ENCODE measurements around the gene AARS1.
"Not testable (repeated sequence)": the region's sequence is repeated elsewhere in the genome, so short reads cannot be mapped to it uniquely, and the experiment has no call there.

AARS1 gene

DNA sequence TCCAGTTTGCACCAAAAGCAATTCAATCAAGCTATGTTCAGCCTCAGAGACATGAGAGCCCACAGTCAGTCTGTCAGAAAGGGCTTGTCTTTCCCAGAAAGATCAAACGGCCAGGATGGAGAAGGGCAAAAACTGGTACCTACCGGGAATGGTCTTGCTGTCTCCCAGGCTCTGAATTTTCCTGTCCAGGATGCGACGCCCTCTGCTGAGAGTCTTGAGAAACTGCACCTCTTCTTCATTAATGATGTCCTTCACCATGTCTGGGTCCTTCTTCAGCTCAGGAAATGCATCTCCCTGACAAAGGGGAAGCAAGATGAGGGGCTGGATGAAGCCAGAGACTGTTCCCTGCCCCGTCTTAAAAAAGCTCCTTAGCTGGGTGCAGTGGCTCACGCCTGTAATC lies 21.8 kb downstream of the AARS1 start:
- TF ChIP-seq, protein P1, sequence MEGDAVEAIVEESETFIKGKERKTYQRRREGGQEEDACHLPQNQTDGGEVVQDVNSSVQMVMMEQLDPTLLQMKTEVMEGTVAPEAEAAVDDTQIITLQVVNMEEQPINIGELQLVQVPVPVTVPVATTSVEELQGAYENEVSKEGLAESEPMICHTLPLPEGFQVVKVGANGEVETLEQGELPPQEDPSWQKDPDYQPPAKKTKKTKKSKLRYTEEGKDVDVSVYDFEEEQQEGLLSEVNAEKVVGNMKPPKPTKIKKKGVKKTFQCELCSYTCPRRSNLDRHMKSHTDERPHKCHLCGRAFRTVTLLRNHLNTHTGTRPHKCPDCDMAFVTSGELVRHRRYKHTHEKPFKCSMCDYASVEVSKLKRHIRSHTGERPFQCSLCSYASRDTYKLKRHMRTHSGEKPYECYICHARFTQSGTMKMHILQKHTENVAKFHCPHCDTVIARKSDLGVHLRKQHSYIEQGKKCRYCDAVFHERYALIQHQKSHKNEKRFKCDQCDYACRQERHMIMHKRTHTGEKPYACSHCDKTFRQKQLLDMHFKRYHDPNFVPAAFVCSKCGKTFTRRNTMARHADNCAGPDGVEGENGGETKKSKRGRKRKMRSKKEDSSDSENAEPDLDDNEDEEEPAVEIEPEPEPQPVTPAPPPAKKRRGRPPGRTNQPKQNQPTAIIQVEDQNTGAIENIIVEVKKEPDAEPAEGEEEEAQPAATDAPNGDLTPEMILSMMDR (IDR thresholded peaks at IDR 0.05; ENCODE audit: insufficient read depth, missing control alignments) = peak; percentile 55
- FAIRE-seq = no peak
- DNase-seq (ENCODE audit: insufficient read length, low spot score) = no peak

DNA sequence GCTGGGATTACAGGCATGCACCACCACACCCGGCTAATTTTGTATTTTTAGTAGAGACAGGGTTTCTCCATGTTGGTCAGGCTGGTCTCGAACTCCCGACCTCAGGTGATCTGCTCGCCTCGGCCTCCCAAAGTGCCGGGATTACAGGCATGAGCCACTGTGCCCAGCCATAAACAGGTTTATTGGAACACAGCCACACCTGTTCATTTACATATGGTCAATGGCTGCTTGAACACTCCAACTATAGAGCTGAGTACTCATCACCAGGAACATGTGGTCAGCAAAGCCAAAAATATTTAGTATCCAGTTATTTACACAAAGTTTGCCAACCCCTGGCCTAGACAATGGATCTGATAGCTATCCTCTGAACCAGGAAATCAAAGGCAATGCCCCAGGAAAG lies 29.4 kb downstream of the AARS1 start:
- DNase-seq (ENCODE audit: insufficient read length, low spot score); FAIRE-seq: not testable (repeated sequence)

DNA sequence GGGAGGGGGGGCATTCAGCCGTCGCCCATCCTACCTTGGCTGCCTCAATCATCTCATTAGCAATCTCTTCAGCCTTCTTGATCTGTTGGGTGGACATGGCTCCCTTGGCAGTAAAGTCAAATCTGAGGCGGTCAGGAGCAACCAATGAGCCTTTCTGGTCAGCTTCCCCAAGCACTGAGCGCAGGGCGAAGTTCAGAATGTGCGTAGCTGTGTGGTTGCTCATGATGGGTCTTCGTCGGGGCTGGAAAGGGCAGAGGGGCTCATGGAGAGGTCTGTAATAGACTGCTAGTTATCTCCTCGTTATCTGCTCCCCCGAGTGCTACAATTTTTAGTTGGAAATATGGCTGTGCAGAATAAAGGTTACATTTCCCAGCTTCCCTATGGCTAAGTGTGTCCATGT lies 30.4 kb downstream of the AARS1 start:
- TF ChIP-seq, protein P1 (IDR thresholded peaks at IDR 0.05; ENCODE audit: insufficient read depth, missing control alignments) = no peak
- DNase-seq (ENCODE audit: insufficient read length, low spot score) (no peak), FAIRE-seq (no peak)

GRCh38 chr16:70258065-70258464 lies 31.2 kb downstream of the AARS1 start:
- FAIRE-seq (no peak), DNase-seq (ENCODE audit: insufficient read length, low spot score) (no peak)
- TF ChIP-seq, protein P1 (IDR thresholded peaks at IDR 0.05; ENCODE audit: insufficient read depth, missing control alignments) = no peak

DNA sequence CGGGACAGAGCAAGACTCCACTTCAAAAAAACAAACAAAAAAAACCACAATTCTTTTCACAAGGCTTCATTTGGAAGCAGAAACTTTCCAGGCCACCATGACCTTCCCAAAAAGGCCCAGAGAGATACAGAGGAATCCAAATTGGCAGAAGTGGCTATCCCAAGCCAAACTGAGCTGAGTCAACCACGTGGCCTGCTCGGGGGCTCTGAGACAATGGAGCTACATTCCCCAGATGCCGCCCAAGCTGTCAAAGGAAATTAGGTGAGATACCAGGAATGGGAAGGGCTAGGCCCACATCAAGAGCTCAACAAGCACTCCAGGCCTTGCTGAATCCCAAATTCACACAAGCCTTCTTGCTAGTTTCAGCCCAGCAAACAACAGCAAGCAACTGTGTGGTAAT lies 31.9 kb downstream of the AARS1 start:
- FAIRE-seq (no peak), DNase-seq (ENCODE audit: insufficient read length, low spot score) (no peak)
- TF ChIP-seq, protein P1 (IDR thresholded peaks at IDR 0.05; ENCODE audit: insufficient read depth, missing control alignments) = no peak

DNA sequence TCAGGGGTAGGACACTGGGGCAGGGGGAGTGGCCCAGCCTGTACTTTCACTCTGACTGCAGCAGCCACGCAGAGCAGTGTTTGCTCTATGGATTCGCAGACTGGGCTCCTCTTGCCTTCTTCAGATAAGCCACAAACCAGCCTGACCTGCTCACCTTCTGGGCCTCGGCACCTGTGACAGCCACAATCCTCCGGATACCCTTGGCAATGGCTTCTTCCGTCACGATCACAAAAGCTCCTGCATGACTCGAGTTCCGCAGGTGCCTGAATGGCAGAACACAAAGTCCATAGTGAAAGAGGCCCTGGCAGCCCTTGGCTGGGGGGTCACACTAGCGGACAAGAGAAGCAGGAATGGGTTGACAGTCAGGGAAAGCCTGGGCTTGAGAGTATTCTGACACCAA lies 33.7 kb downstream of the AARS1 start:
- DNase-seq (ENCODE audit: insufficient read length, low spot score) = no peak
- TF ChIP-seq, protein P1 (IDR thresholded peaks at IDR 0.05; ENCODE audit: insufficient read depth, missing control alignments) = no peak
- FAIRE-seq = no peak

DNA sequence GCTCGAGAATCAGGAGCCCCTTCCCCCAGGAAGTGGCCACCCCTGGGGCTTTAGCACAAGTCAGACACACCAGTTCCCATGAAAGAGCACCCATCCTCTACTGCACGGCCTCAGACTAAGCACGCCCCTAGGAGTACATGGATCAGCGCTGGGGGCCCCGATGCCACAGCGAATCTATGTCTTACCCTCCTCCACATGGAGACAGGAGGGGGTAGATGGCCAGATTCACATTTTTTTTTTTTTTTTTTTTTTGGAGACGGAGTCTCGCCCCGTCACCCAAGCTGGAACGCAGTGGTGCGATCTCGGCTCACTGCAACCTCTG lies 34.4 kb downstream of the AARS1 start:
- FAIRE-seq (no peak), DNase-seq (ENCODE audit: insufficient read length, low spot score) (no peak)
- TF ChIP-seq, protein P1 (IDR thresholded peaks at IDR 0.05; ENCODE audit: insufficient read depth, missing control alignments) = no peak
